HG03354 (cell line): Measurements from ENCODE around the gene KCTD15.

Source experiments
- ATAC-seq: cut with Tn5 transposase; IDR thresholded peaks from one replicate; pipeline ENCODE4 v1.9.1; 2021; ENCODE audit warnings: mild to moderate bottlenecking; ENCODE audit not compliant: unreplicated experiment, poor library complexity, severe bottlenecking

KCTD15 gene, protein sequence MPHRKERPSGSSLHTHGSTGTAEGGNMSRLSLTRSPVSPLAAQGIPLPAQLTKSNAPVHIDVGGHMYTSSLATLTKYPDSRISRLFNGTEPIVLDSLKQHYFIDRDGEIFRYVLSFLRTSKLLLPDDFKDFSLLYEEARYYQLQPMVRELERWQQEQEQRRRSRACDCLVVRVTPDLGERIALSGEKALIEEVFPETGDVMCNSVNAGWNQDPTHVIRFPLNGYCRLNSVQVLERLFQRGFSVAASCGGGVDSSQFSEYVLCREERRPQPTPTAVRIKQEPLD

DNA sequence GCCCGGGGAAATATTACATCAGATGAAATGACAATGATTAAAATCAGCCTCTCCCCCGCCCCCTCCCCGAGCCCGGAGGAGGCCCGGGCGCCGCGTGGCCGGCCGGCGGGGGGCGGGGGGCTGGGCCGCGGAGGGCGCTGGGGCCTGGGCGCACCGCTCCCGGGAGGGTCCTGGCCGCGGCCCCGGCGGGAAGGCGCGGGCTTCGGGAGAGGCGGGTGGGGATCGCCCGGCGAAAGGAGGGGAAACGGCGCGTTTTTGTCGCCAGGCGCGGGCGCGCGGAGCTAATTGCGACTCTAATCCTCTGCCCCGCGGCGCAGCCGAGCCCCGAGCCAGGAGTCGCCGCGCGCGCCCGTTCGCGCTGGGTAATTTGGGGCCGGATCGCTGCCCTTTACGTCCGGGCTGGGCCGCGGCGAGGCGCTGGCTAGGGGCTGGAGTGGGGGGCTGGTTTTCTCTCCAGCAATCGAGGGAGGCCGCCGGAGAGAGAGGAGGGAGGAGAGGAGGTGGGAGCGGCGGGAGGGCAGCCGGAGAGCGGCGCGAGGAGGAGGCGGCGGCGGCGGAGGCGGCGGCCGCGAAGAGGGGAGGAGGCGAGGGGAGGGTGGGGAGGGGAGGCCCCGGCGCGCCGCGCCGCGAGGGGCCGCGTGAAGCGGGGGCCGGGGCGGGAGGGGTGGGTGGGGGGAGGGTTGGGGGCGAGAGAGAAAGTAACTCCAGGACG lies at the start of gene KCTD15:
KCTD15 (plus strand) TSS at position 707 of the 712 bp plus-strand sequence. CDS start 3,585 bp downstream, outside the sequence.
- ATAC-seq, result no peak

DNA sequence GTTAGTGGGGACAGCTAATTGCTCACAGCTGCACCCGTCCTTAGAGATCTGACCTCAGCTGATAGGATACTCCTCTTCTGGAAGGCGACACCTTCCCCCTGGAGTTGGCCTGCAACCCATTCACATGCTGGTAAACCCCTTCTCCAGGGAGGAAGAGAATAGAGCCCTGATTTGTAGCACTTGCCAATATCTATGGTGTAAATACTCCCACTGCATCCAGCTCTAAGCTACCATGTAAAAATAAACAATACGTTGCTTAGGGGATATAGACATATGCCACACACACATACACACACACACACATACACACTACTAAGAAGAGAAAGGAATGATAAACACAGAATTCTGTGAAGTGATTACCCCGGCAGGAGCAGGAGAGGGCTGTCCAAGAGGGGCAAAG lies 49.4 kb upstream of the KCTD15 start:
- ATAC-seq, result no peak

GRCh38 chr19:33748231-33748630 lies 48.4 kb upstream of the KCTD15 start:
- no peak for ATAC-seq

GRCh38 chr19:33749016-33749415 lies 47.7 kb upstream of the KCTD15 start:
- ATAC-seq, result no peak

GRCh38 chr19:33749619-33750175 lies 47.0 kb upstream of the KCTD15 start:
- no peak for ATAC-seq

DNA sequence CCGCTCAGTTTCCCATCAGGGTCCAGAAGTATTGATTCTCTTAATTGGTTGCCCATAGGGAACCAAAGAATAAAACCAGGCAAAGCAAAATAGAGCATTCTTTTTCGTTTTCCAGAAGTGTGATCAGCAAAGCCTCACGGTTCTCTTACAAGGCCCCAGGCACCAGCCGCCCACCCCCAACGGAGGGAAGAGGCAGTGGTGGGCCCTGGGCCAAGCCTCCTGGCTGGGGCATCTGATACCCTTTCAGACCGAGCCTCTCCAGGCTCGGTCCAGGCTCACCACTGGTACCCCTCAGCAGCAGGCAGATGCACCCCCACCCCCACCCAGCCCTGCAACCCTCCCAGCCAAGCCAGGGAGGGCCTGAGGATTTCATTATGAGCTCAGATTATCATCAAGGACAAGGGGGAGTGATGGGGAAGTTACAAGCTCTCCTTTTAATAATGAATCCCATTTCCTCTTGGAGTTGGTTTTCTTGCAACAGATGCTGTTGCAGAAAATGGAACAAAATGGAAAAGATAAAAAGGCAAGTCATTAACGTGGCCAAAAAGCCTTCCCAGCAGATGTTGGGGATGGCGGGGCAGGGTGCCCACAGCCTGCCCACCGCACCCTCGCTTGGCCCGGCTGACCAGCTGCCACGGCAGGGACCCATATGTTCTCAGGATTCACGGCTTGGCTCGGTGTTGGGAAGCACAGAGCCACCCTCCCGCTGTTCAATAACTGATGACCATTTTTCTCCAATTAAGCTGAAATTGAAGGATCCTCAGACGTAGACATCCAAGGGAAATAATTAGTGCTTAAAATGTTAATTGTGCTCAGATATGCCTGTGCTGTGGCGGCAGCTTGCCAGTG lies 45.9 kb upstream of the KCTD15 start:
- no peak for ATAC-seq

- no peak for ATAC-seq
Measured at GRCh38 chr19:33751436-33751770, 45.3 kb upstream of the KCTD15 start.

DNA sequence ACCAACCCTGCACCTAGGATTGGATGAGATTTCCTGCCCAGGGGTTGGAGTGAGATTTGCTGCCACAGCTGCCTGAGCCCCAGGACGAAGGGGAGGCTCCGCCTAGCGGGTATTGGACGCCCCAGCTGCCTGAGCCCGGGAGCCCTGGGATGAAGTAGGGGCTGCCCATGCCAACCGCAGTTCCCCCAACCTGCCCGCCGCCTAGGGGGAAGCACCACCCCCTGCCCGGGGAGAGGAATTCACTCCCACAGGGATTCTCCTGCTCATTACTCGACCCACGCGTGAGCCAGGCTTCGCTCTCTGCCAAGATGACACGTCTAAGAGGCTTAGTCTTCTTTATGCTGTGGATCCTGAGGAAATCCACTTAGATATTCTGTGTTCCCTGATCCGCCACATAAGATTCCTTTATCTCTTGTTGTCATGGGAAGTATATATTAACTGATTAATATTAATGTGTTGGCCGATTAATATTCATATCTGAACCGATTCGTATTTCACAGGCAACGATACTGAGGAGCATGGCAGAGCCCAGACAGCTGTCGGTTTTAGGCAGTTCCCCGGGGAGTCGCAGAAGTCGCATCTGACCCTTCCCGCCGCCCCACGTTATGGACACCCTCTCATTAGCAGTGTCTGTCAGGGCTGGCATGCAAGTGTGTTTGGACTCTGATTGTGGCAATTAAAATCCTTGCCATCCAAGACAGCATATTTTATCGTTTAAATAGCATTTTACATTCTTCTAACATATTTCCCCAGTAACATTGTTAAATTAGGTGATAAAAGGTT lies 44.5 kb upstream of the KCTD15 start:
- no peak for ATAC-seq

DNA sequence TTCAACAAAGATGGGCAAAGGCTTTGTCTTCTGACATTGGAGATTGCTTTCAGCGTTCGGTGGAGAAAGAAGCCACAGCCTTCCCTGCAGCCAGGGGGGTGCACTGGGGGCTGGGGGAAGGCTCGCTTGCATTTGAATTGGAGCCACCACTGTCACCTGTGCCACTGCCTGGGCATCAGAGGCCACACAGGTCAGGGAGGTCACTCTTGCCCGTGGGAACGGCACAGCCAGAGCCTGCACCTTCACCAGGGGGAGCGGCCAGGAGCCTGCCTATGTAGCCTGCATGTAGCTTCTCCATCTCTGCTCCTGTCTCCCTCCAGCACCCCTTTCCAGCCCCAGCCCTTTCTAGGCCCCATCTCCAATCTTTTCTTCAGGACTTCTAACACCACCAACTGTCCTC lies 43.7 kb upstream of the KCTD15 start:
- no peak for ATAC-seq

- no peak for ATAC-seq
Measured at GRCh38 chr19:33754361-33754760, 42.3 kb upstream of the KCTD15 start.

GRCh38 chr19:33755099-33756035 lies 41.3 kb upstream of the KCTD15 start:
- ATAC-seq, result no peak

DNA sequence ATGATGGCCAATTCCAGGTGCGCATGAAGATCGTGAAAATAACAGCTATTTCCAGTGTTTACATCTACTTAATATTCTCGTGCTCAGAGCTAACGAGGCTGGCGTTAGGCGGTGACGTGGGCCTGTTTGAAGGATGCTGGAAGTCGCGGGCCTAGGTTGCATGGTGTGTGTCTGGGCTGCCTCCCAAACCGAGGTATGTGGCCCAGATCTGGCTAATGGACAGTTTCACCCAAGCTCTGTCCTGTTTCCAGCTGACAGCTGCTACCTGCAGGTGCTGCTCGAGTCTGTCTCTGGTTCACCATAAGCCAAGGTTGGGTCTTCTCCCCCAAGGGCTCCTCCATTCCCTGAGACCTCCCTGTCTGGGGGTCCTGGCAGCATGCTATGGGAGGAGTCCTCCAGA lies 40.5 kb upstream of the KCTD15 start:
- ATAC-seq, result no peak

GRCh38 chr19:33758541-33759013 lies 38.1 kb upstream of the KCTD15 start:
- ATAC-seq, result no peak

- ATAC-seq, result no peak
Measured at GRCh38 chr19:33759356-33759755, 37.3 kb upstream of the KCTD15 start.

GRCh38 chr19:33763633-33764371 lies 32.9 kb upstream of the KCTD15 start:
- no peak for ATAC-seq

GRCh38 chr19:33766623-33767022 lies 30.0 kb upstream of the KCTD15 start:
- no peak for ATAC-seq

DNA sequence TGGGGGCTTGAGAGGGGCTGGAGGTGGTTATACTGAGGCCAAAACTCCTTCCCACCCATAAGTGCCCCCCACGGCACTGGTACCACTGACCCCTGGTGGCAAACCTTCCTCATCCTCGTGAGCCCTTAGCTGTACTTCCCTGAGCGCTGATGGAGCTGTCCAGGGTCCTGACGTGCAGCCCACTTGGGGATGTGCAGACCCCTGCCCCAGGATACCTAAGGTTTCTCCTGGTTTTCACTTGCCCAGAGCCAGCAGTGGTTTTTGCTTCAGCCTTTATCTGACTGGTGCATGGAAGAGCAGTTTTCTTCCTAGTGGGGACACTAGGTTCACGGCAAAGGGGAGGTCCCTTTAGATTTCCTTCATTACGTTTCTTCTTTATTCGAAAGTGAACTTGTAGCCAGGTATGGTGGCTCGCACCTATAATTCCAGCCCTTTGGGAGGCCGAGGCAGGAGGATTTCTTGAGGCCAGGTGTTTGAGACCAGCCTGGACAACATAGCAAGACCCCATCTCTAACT lies 28.7 kb upstream of the KCTD15 start:
- no peak for ATAC-seq

DNA sequence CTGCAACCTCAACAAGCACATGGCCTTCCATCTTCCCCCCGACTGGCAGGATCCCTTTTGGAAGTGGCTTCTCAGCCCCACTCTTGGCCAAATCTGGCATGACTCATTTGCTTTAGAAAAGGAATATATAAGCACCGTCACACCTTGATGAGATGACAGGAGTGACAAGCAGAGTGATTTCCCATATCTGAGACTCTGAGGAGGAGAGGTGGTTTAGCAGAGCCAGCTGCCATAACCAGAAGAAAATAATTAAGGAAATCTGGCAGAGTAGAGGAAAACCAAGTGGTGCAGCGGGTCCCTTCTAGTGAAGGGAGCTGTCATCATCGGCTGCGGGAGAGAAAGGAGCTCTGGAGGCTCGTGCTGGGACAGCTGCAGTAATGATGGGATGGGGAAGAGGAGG lies 27.5 kb upstream of the KCTD15 start:
- no peak for ATAC-seq
